ENCODE results near the gene OR2AE1.

The OR2AE1 gene

GRCh38 chr7:99848420-99849216, 28.2 kb downstream of the OR2AE1 start:
- no peak for DNase-seq

GRCh38 chr7:99844328-99844727, 32.5 kb downstream of the OR2AE1 start:
- DNase-seq: no peak

GRCh38 chr7:99843808-99844207, 33.0 kb downstream of the OR2AE1 start:
- DNase-seq: no peak

GRCh38 chr7:99842926-99843325, 33.9 kb downstream of the OR2AE1 start:
- DNase-seq: no peak

GRCh38 chr7:99840136-99840869, 36.5 kb downstream of the OR2AE1 start:
- no peak for DNase-seq

GRCh38 chr7:99839287-99840021, 37.4 kb downstream of the OR2AE1 start:
- DNase-seq: no peak

GRCh38 chr7:99837649-99838361, 39.0 kb downstream of the OR2AE1 start:
- DNase-seq: no peak

- no peak for DNase-seq
These were observed 41.6 kb downstream of the OR2AE1 start for GRCh38 chr7:99835189-99835588.

- no peak for DNase-seq
These were observed 42.5 kb downstream of the OR2AE1 start for GRCh38 chr7:99834382-99834781.

GRCh38 chr7:99833289-99833877, 43.5 kb downstream of the OR2AE1 start:
- DNase-seq: no peak

GRCh38 chr7:99831595-99831994, 45.2 kb downstream of the OR2AE1 start:
- DNase-seq: no peak

GRCh38 chr7:99829524-99830160, 47.2 kb downstream of the OR2AE1 start:
- no peak for DNase-seq

GRCh38 chr7:99828811-99829210, 48.0 kb downstream of the OR2AE1 start:
- DNase-seq: no peak

- no peak for DNase-seq
These were observed 49.6 kb downstream of the OR2AE1 start for GRCh38 chr7:99827040-99827778.

Measured in 8988T (cell line).